Activated CD4-positive, CD25-positive, alpha-beta regulatory T cell treated with anti-CD3 and anti-CD28 coated beads, Interleukin-2, amount 50 U/mL, for 72 hours (primary cell): Measurements from ENCODE around the gene MARCHF11.

Experiments used
- DNase-seq: peaks from one replicate; pipeline ENCODE4 v3.0.0; 2021

Gene MARCHF11

GRCh38 chr5:16128944-16129343 is 50.6 kb downstream of the MARCHF11 start:
- no peak for DNase-seq

DNA sequence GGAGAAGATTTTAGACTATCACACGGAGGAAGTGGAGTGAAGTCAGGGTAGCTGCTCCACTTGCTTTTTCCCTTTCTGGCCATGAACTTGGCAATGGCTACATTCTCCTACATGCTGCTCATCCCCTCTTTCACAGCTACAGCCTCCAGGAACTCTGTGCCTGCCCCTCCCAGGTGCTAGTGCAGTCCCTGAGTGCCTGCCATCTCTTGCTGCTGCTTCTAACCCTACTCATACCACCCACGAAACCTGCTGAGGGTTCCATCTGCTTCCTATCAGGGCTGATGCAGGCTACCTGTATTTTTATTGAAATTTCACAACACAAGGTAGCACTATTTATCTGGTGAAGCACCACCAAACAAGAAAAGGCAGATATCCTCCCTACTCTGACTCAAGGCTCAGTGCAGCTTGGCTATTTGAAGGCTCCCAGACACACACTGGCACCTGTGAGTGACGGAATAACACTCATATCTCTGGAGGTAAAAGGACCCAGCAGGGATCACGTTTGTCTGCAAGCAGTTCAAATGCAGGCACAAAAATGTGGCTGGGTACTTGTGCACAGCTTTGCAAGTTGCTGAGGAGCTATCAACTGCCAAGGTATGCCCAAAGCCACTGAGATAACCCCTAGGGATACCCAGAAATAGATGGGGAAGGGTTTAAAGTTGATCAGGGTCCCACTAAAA is 51.6 kb downstream of the MARCHF11 start:
- no peak for DNase-seq

DNA sequence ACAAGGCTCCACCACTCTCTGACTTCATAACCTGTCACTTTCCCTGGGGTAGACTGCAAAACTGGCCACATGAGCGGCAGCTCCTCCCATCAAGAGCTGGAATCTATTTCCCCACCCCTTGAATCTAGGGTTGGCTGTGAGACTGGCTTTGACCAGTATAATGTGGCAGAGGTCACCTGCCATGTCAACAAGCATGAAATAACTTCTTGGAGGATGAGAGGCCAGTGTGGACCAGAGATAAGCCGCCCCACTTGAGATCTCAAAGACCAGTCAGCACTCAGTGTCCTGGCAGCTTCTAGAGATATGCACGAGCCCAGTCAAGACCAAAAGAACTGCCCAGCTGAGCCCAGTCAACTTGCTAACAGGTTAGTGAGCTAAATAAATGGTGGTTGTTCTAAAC is 59.0 kb downstream of the MARCHF11 start:
- no peak for DNase-seq

DNA sequence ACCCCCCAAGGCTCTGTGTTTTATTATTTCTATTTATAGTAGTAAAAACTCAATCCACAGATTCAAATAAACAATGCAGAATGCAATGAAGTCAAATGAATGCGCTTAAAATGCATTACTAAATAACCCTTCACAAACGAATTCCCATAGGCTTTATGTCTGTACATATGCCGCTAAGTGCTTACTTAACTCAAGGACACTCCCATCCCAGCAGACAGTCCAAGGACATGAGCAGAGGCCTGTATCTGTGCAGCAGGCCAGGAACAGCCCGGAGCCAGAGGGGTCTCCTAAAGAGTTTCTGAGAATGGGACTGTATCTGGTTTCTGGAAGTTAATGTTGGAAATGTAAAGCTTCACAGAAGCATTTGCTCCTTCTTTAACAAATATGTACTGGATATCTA is 59.8 kb downstream of the MARCHF11 start:
- DNase-seq: no peak

DNA sequence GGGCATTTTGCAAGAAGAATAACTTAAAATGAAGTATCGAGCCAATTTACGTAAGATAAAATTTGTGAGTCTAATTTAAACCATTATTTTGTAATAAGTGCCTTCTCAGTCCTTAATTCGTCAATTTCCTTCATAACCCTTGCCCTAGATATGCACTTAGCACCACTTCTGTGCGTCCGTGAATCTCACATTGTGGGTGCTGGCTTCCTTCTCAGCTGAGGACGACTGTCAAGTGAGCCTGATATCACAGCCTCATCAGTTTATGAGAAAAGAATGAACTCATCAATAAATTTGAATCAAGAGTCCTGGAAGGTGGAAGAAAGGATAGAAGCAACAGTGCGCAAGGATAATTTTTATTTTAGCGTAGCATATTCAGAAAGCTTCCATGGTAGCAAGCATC is 64.5 kb downstream of the MARCHF11 start:
- no peak for DNase-seq

GRCh38 chr5:16108418-16108817 is 71.2 kb downstream of the MARCHF11 start:
- DNase-seq: no peak

DNA sequence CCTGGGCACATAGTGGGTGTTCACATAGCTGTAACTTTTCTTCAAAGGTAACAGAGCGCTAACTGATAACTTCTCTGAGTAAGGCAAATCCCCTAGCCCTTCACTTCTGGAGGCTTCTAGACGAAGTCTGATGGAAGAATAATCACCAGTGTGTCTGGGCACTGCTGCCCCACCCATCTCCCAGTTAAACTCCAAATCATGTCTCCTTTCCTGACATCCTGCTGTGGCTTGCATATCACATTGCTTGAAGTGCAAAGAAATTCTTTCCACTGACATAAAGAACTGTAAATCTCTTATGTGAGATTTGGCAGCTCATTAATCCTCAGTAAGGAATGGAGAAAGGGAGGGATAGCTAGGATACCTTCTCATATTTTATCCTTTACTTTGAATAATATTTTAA is 74.6 kb downstream of the MARCHF11 start:
- no peak for DNase-seq

DNA sequence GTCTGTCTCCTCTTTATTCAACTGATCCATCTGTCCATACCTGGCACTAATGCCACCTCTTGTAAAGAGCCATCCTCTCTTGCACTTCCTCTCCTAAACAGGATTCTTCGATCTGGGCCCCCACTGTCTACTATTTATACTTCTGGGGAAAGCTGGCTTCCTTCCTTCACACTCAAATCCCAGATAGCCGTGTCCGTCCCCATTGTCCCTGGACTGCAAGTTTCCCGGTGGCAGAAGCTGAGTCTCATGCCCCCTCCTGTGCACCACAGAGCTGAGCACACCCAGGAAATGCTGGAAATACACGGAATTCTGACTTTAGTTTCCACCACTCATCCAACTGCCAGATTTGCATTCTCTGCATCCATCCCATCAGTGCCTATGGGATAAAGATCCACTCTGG is 84.0 kb downstream of the MARCHF11 start:
- no peak for DNase-seq

GRCh38 chr5:16090270-16090669 is 89.3 kb downstream of the MARCHF11 start:
- DNase-seq: no peak

DNA sequence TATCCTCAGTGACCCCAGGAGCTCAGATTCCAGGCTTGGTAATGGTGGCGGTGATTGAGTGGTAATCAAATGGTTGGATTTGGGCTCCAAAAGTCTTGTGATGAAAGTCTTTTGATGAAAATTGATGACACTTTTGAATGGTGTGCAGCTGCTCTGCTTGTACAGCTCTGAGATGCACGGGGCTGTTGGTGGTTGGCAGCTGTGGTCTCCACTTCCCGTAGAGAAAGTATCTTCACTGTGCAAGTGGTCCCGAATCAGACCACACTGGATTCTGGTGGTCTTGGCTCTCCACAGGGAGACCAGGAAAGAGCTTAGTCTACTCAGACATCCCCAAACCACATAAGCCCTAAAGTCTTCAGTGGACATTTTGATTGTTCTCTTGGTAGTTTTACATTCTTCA is 96.6 kb downstream of the MARCHF11 start:
- no peak for DNase-seq

DNA sequence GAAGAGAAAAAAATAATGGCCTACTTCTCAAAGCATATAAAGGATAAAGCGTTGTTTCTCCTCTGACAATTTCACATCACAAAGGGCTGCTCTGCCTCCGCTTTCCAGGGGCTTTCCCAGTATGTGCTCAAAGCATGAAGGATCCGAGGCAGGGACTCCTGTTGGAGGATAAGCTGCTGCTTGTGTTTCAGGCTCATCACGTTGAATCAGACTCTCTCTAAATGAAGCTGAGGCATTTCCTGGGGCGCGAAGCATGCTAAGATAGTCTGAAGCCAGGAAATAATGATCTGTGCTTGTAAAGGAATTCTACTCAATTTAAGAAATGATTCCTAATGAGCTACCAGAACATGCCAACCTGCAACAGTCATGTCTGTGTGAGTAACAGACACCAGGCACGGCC is 97.5 kb downstream of the MARCHF11 start:
- DNase-seq: no peak

DNA sequence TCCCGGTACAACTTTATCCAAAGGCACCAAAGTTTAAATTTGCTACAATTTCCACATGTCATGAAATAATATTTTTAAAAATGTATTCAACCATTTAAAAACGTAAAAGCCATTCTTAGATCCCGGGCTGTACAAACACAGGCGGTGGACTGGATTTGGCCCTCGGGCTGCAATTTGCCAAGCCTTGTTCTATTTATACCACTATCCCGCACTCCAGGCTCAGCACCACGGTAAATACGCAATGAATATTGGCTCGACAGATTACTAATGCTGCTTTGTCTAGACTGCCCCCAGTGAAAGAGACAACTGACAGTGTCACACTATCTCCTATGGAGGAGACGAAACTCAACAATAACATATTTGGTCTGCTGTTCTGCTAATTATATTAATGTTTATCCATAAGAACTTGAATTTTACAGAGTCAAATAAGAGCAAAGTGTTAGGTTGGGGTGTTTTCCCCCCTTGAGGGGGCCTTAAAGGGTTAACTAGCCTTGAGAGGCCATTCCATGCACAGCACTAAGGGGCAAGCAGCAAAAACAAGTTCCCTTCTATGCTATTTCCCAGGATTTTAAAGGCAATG is 98.1 kb downstream of the MARCHF11 start:
- no peak for DNase-seq

DNA sequence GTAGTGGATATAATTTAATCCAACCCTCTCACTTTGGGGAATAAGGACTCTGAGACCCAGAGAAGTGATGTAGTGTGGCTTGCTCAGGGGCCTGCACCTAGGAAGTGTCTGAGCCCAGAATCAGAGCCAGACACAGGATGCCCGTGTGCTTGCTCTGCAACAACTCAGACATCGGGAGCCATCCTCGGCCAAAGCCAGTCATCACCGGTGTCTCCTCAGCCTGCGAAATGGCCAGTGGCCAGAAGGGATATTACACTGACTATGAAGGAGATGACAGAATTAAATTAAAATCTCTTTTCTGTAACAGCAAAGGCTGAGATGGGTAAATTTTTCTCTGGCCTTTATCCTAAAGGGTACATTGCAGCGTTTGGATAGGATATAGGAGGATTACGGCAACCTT is 102.9 kb downstream of the MARCHF11 start:
- no peak for DNase-seq

GRCh38 chr5:16074358-16074757 is 105.2 kb downstream of the MARCHF11 start:
- no peak for DNase-seq

GRCh38 chr5:16072616-16073015 is 107.0 kb downstream of the MARCHF11 start:
- DNase-seq: no peak

- DNase-seq: no peak
Measured at GRCh38 chr5:16067415-16067814, 112.2 kb downstream of the MARCHF11 start.

DNA sequence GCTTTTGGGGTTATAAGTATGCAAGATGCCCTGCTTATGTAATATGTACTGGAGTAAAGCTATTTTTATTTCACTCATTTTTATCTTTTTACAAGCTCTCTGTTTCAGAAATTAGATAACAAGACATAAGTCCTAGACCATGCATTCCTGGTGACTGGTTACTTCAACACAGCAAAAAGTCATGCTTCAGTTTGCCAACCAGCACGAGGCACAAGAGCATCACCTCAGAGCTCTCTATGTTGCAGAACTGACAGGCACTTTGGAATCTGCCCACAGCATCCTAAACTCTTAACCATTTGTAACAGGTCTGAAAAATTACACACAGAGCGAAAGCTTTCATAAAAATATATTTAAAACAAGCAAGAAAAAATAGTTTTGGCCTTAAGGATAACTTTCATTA is 112.8 kb downstream of the MARCHF11 start:
- DNase-seq: no peak

- no peak for DNase-seq
Measured at GRCh38 chr5:16066320-16066719, 113.3 kb downstream of the MARCHF11 start.

DNA sequence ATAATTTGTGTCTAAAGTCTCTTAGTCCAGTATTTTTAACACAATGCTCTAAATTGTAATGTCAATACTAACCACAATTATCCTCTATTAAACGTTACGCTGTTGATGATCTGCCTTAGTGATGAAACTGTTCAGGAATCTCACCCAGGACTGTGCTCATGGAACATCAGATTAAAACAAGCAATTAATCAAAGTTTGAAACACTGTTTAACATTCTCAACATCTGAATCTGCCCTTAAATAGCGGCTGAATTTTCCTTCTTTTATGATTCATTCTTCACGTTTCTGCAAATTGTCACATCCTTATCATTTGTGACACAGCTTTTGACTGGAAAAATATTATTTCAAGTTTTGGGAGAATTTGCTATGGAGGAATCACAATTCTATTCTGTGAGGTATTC is 113.8 kb downstream of the MARCHF11 start:
- DNase-seq: no peak

- no peak for DNase-seq
Measured at GRCh38 chr5:16064135-16064893, 115.3 kb downstream of the MARCHF11 start.

GRCh38 chr5:16061163-16061562 is 118.4 kb downstream of the MARCHF11 start:
- DNase-seq: no peak

- DNase-seq: no peak
Measured at GRCh38 chr5:16057277-16057676, 122.3 kb downstream of the MARCHF11 start.

- no peak for DNase-seq
Measured at GRCh38 chr5:16051246-16051755, 128.3 kb downstream of the MARCHF11 start.

DNA sequence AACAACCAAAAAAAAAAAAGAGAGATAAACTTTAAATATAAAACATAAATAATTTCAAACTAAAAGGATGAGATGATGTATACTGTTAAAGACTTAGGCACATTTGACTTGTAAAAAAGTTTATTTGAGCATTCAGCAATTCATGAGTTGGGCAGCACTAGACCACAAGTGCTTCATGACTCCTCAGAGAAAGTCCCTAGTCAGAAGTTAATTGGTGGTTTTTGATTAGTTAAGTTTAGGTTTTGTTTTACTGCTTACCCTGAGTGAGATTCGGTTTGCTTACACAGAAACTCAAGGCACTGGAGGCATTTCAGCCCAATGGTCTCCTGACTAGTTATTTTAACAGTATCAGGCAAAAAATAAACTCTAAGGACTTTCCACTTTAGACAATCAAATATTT is 129.2 kb downstream of the MARCHF11 start:
- no peak for DNase-seq
